K562 (cell line): ENCODE measurements around the gene SANBR. TPM values are rescaled to one million over a fixed set of nuclear protein-coding genes. Genes with fewer than 3 reads are reported as not detected.
A peak's percentile ranks its signal among the peaks of the same experiment; 100 is the strongest.

ENCODE experiments used
- ATAC-seq: fragments of 200-7000 bp; cut with Tn5 transposase; 3 replicates; pipeline ENCODE4 v1.9.1; 2020; ENCODE audit warnings: moderate library complexity
- Bru-seq: library from RNA; stranded (reverse); fragments of 400-500 nt; gene quantifications from one replicate; lab custom pipeline; 2021; lab: Mats Ljungman, UMichigan
- BruChase-seq, 2 experiments: library from RNA; stranded (reverse); fragments of 400-500 nt; gene quantifications; one replicate each; lab custom pipeline; 2021; lab: Mats Ljungman, UMichigan
- BruUV-seq: library from RNA; stranded (reverse); fragments of 400-500 nt; replicated peaks from 2 replicates; lab custom pipeline; 2021; lab: Mats Ljungman, UMichigan
- CTCF ChIA-PET: fragments of 300-600 bp; formaldehyde crosslinking; extraction: SDS; loops from one replicate; lab custom pipeline; 2021; ENCODE audit warnings: low intra/inter-chr PET ratio; lab: Yijun Ruan, JAX
- POLR2A ChIA-PET: fragments of 300-600, 350-650 bp; sonication (Branson Sonifier 250); formaldehyde crosslinking; extraction: SDS; loops from one replicate; lab custom pipeline; 2021; ENCODE audit warnings: antibody characterized with exemption, inconsistent platforms; lab: Yijun Ruan, JAX
- DNase-seq, 4 experiments: peaks; one replicate each; pipeline versions ENCODE4 v3.0.0 to v3.0.0-alpha.2; 2011 to 2018; ENCODE audit warnings: low spot score in 3 of 4, mixed read lengths in 3 of 4; ENCODE audit errors: extremely low read depth in 1 of 4
- FAIRE-seq: peaks from 2 replicates; lab custom pipeline; 2011; peaks lifted over from hg19 to GRCh38; lab: Jason Lieb, UNC
- H2AFZ ChIP-seq: 2 replicates; pipeline ENCODE4 v1.6.0; 2011; ENCODE audit warnings: low read depth, low read length, control low read depth, inconsistent platforms
- H3K27ac ChIP-seq: fragments of 200-600 bp; 3 replicates; pipeline ENCODE4 v1.8.0; 2011; ENCODE audit warnings: low read depth, mild to moderate bottlenecking, control low read depth, inconsistent platforms, low read length, moderate library complexity, mixed read lengths; ENCODE audit errors: extremely low read depth
- H3K27me3 ChIP-seq, 2 experiments: fragments of 300-600 bp in 1 of 2; 2 replicates in 1 of 2; 3 replicates in 1 of 2; pipeline versions ENCODE4 v1.6.0 to v1.8.0; 2011; ENCODE audit warnings: inconsistent platforms in 2 of 2, low read length in 2 of 2, mild to moderate bottlenecking in 1 of 2, mixed read lengths in 1 of 2, moderate library complexity in 1 of 2; ENCODE audit not compliant: control insufficient read depth in 2 of 2, insufficient read depth in 2 of 2
- H3K36me3 ChIP-seq: fragments of 300-600 bp; 3 replicates; pipeline ENCODE4 v1.8.0; 2011; ENCODE audit warnings: mild to moderate bottlenecking, low read length, inconsistent platforms; ENCODE audit not compliant: control insufficient read depth, insufficient read depth
- H3K4me1 ChIP-seq, 2 experiments: fragments of 200-600 bp in 1 of 2; replicated peaks in 1 of 2; 2 replicates in 1 of 2; 3 replicates in 1 of 2; pipeline versions ENCODE4 v1.5.1 to v1.8.0; 2011; ENCODE audit warnings: inconsistent platforms in 2 of 2, low read length in 2 of 2, mild to moderate bottlenecking in 1 of 2, mixed read lengths in 1 of 2, moderate library complexity in 1 of 2; ENCODE audit not compliant: control insufficient read depth in 2 of 2, insufficient read depth in 2 of 2
- H3K4me2 ChIP-seq: 2 replicates; pipeline ENCODE4 v1.6.1; 2011; ENCODE audit warnings: low read length, control low read depth, inconsistent platforms, mixed read lengths; ENCODE audit not compliant: insufficient read depth
- H3K4me3 ChIP-seq: fragments of 200-600 bp; sonication (generic), shearing (Covaris generic); 2 replicates; pipeline ENCODE4 v1.5.1; 2016; ENCODE audit warnings: control low read depth, inconsistent platforms
- H3K79me2 ChIP-seq: fragments of 200-600 bp; 3 replicates; pipeline ENCODE4 v1.8.0; 2011; ENCODE audit warnings: low read length, inconsistent platforms; ENCODE audit not compliant: control insufficient read depth, insufficient read depth
- H3K9ac ChIP-seq, 2 experiments: 2 replicates each; pipeline versions ENCODE4 v1.6.0 to v1.6.1; 2011; ENCODE audit warnings: low read depth in 2 of 2, low read length in 2 of 2, control low read depth in 1 of 2, inconsistent platforms in 1 of 2, mild to moderate bottlenecking in 1 of 2, mixed read lengths in 1 of 2; ENCODE audit not compliant: insufficient read depth in 1 of 2
- H3K9me1 ChIP-seq: one replicate; pipeline ENCODE4 v1.6.0; 2011; ENCODE audit warnings: inconsistent platforms, mild to moderate bottlenecking, low read length, moderate library complexity; ENCODE audit not compliant: control insufficient read depth, insufficient read depth
- H3K9me3 ChIP-seq: replicated peaks from 2 replicates; pipeline ENCODE4 v1.5.1; 2011; ENCODE audit warnings: low read depth, low read length, inconsistent platforms; ENCODE audit not compliant: control insufficient read depth, insufficient read depth
- H4K20me1 ChIP-seq: replicated peaks from 2 replicates; pipeline ENCODE4 v1.6.1; 2011; ENCODE audit warnings: low read length, inconsistent platforms, mixed read lengths; ENCODE audit not compliant: control insufficient read depth, insufficient read depth
- ATF1 ChIP-seq, 2 experiments: fragments of 450-650 bp in 1 of 2; IDR thresholded peaks; 2 replicates each; pipeline ENCODE4 v1.6.1; 2016; ENCODE audit warnings: missing compliant biosample characterization in 1 of 2, missing genetic modification characterization in 1 of 2
- CCAR2 ChIP-seq: fragments of 200-400 bp; formaldehyde crosslinking; IDR thresholded peaks from 2 replicates; pipeline ENCODE4 v1.6.1; 2017; ENCODE audit warnings: mild to moderate bottlenecking, low read depth, low read length
- CHD1 ChIP-seq: fragments of 200-600 bp; sonication (generic); IDR thresholded peaks from one replicate; pipeline ENCODE4 v1.6.1; 2012; ENCODE audit warnings: mild to moderate bottlenecking, moderate library complexity, low read length, inconsistent platforms
- ERF ChIP-seq: fragments of 450-650 bp; formaldehyde crosslinking; IDR thresholded peaks from 2 replicates; pipeline ENCODE4 v1.4.0; 2020; ENCODE audit warnings: mild to moderate bottlenecking, mixed read lengths
- HNRNPLL ChIP-seq: fragments of 200-400 bp; formaldehyde crosslinking; IDR thresholded peaks from 2 replicates; pipeline ENCODE4 v1.6.1; 2017; ENCODE audit warnings: low read length, low read depth, mild to moderate bottlenecking; ENCODE audit not compliant: poor library complexity, severe bottlenecking
- KAT8 ChIP-seq: fragments of 450-650 bp; IDR thresholded peaks from 2 replicates; pipeline ENCODE4 v1.6.1; 2016; ENCODE audit warnings: low read depth, mild to moderate bottlenecking
- LARP7 ChIP-seq: fragments of 450-650 bp; IDR thresholded peaks from 2 replicates; pipeline ENCODE4 v1.6.1; 2016
- LCOR ChIP-seq: sonication (generic); formaldehyde crosslinking; IDR thresholded peaks from 2 replicates; pipeline ENCODE4 v1.8.0; 2022; ENCODE audit warnings: mild to moderate bottlenecking, missing genetic modification reagents
- MEF2A ChIP-seq: IDR thresholded peaks from 2 replicates; pipeline ENCODE4 v1.6.1; 2011; ENCODE audit warnings: low read depth, mild to moderate bottlenecking, low read length, moderate library complexity; ENCODE audit not compliant: control insufficient read depth
- PPARD ChIP-seq: fragments of 250-450 bp; sonication (Bioruptor Pico); IDR thresholded peaks from 2 replicates; pipeline ENCODE4 v1.8.0; 2022; ENCODE audit warnings: inconsistent platforms, mild to moderate bottlenecking, moderate library complexity
- RBM14 ChIP-seq: fragments of 200-400 bp; formaldehyde crosslinking; IDR thresholded peaks from 2 replicates; pipeline ENCODE4 v1.6.1; 2018; ENCODE audit warnings: low read depth, mild to moderate bottlenecking, low read length, moderate library complexity, borderline replicate concordance; ENCODE audit not compliant: insufficient read depth
- RFX1 ChIP-seq: fragments of 450-650 bp; IDR thresholded peaks from 2 replicates; pipeline ENCODE4 v1.6.1; 2016; ENCODE audit warnings: mild to moderate bottlenecking, moderate library complexity
- RFX7 ChIP-seq: fragments of 250-450 bp; sonication (Bioruptor Pico); IDR thresholded peaks from 2 replicates; pipeline ENCODE4 v1.5.1; 2021; ENCODE audit warnings: mild to moderate bottlenecking
- SMAD4 ChIP-seq: fragments of 250-450 bp; sonication (Bioruptor Pico); conservative IDR thresholded peaks from 2 replicates; pipeline ENCODE4 v1.8.0; 2021; ENCODE audit warnings: inconsistent platforms, mild to moderate bottlenecking, moderate library complexity
- TBP ChIP-seq: optimal IDR thresholded peaks from 2 replicates; pipeline ENCODE3; 2011; ENCODE audit warnings: low read depth, low read length, improper control_type of control experiment
- ZNF143 ChIP-seq: sonication (generic); formaldehyde crosslinking; IDR thresholded peaks from 2 replicates; pipeline ENCODE4 v1.9.0; 2022; ENCODE audit warnings: mild to moderate bottlenecking, missing genetic modification reagents
- ZNF79 ChIP-seq: fragments of 250-450 bp; sonication (Bioruptor Pico); IDR thresholded peaks from 2 replicates; pipeline ENCODE4 v1.4.0; 2020; ENCODE audit warnings: low read depth, mild to moderate bottlenecking, moderate library complexity
- ZZZ3 ChIP-seq: fragments of 450-650 bp; IDR thresholded peaks from 2 replicates; pipeline ENCODE4 v1.6.1; 2016; ENCODE audit warnings: antibody characterized with exemption, mild to moderate bottlenecking, moderate library complexity
- WGBS: fragments of 100-300 bp; shearing (Covaris generic); methylation state at CpG from one replicate; pipeline ENCODE4 v1.1.6; 2016; ENCODE audit warnings: low coverage, mixed read lengths; ENCODE audit not compliant: insufficient coverage; ENCODE audit errors: missing lambda C conversion rate; 5-methylcytosine and 5-hydroxymethylcytosine counted together
- in situ Hi-C: fragments of 300-500 bp; cut with MboI; formaldehyde crosslinking; loops from 4 replicates; pipeline ENCODE4 v1.15.0; 2018; ENCODE audit warnings: inconsistent platforms, mixed read lengths
- intact Hi-C: fragments of 100-400 bp; cut with micrococcal nuclease; formaldehyde crosslinking; loops from 2 replicates; pipeline ENCODE4 v1.14.2; 2022
- long read RNA-seq, 3 experiments: library from polyadenylated mRNA in 2 of 3; library from RNA in 1 of 3; unstranded in 2 of 3; stranded (forward) in 1 of 3; transcript quantifications; one replicate each; pipeline ENCODE4 v2.0.0, GENCODE V29; 2019 to 2022
- polyA minus RNA-seq, 3 experiments: library from RNA; depleted of rRNA, polyadenylated mRNA; stranded (reverse); fragments of >200 nt; gene quantifications; 2 replicates each; pipeline ENCODE4 v1.2.3, GENCODE V29; 2011
- polyA plus RNA-seq, 8 experiments: library from polyadenylated mRNA; depleted of rRNA in 4 of 8; stranded (reverse) in 5 of 8; unstranded in 3 of 8; fragments of >200 nt; fragmentation: Nextera tagmentation in 2 of 8; fragmentation: Illumina TruSeq in 1 of 8; extraction: Ambion mirVana in 2 of 8; extraction: Trizol in 1 of 8; gene quantifications; 2 replicates each; pipeline versions ENCODE4 v1.2.1 to v1.2.3, GENCODE V29; 2011 to 2014; ENCODE audit warnings: inconsistent platforms in 1 of 8, missing spikeins in 1 of 8
- total RNA-seq, 7 experiments: library from RNA; depleted of rRNA in 6 of 7; stranded (reverse); fragments of >200 nt in 6 of 7; fragmentation: Illumina TruSeq in 2 of 7; extraction: Trizol in 2 of 7; gene quantifications; 2 replicates each; pipeline versions ENCODE4 v1.2.1 to v1.2.3, GENCODE V29; 2011 to 2021; ENCODE audit warnings: low replicate concordance in 1 of 7

SANBR gene
- total RNA-seq (2011; cell fraction: chromatin; rRNA removed; ENCODE audit: low replicate concordance) = 8.5 and 17.5 TPM in 2 replicates
- total RNA-seq (2011; cell fraction: nucleolus; rRNA removed) = 5.8 TPM in 2 replicates
- total RNA-seq (2011; cell fraction: nucleoplasm; rRNA removed) = 6.5 and 13.1 TPM in 2 replicates
- total RNA-seq (2014; rRNA removed) = 4.1 and 5.7 TPM in 2 replicates
- 6.7 and 7.4 TPM in 2 replicates for total RNA-seq (2014; rRNA removed; fragmentation: Illumina TruSeq; extraction: Trizol)
- total RNA-seq (2015; rRNA removed; fragmentation: Illumina TruSeq; extraction: Trizol) = 5.4 and 7.7 TPM in 2 replicates
- 4.9 and 6.2 TPM in 2 replicates for total RNA-seq (2021)
- polyA plus RNA-seq (2011; rRNA removed) = 6.6 and 6.9 TPM in 2 replicates
- 2.0 and 3.8 TPM in 2 replicates for polyA plus RNA-seq (2011; cell fraction: cytosol; rRNA removed)
- polyA plus RNA-seq (2011; cell fraction: nucleus; rRNA removed) = 4.1 and 4.5 TPM in 2 replicates
- 4.6 and 6.6 TPM in 2 replicates for polyA plus RNA-seq (2012)
- polyA plus RNA-seq (2014; fragmentation: Illumina TruSeq; extraction: Trizol) = 5.1 and 6.3 TPM in 2 replicates
- 1 to 10 TPM; 1.5 to 3.1 TPM for polyA plus RNA-seq (2014; fragmentation: Nextera tagmentation; extraction: Ambion mirVana)
- 4.5 and 5.3 TPM in 2 replicates for polyA plus RNA-seq (2014; rRNA removed)
- 6.7 and 7.2 TPM in 2 replicates for polyA minus RNA-seq (2011; rRNA and poly(A)+ RNA removed)
- 3.7 and 4.2 TPM in 2 replicates for polyA minus RNA-seq (2011; cell fraction: cytosol; rRNA and poly(A)+ RNA removed)
- polyA minus RNA-seq (2011; cell fraction: nucleus; rRNA and poly(A)+ RNA removed) = 3.8 and 6.1 TPM in 2 replicates
- percentile 53 among the genes with signal in this experiment for Bru-seq, nascent RNA
- BruChase-seq, experiment 1, labeled RNA remaining after a 2-hour chase = percentile 58 among the genes with signal in this experiment
- percentile 56 among the genes with signal in this experiment for BruChase-seq, experiment 2, labeled RNA remaining after a 6-hour chase
- long read RNA-seq, experiment 1, full-length matches to known transcripts = 5 of 31 reads
- long read RNA-seq, experiment 1, partial matches to known transcripts = 16 of 31 reads
- long read RNA-seq, experiment 1, other reads (novel, unspliced or antisense) = 10 of 31 reads
- long read RNA-seq, experiment 2, partial matches to known transcripts = 3 of 9 reads
- long read RNA-seq, experiment 2, other reads (novel, unspliced or antisense) = 6 of 9 reads
- long read RNA-seq, experiment 3, partial matches to known transcripts = 2 of 4 reads
- long read RNA-seq, experiment 3, other reads (novel, unspliced or antisense) = 2 of 4 reads

DNA sequence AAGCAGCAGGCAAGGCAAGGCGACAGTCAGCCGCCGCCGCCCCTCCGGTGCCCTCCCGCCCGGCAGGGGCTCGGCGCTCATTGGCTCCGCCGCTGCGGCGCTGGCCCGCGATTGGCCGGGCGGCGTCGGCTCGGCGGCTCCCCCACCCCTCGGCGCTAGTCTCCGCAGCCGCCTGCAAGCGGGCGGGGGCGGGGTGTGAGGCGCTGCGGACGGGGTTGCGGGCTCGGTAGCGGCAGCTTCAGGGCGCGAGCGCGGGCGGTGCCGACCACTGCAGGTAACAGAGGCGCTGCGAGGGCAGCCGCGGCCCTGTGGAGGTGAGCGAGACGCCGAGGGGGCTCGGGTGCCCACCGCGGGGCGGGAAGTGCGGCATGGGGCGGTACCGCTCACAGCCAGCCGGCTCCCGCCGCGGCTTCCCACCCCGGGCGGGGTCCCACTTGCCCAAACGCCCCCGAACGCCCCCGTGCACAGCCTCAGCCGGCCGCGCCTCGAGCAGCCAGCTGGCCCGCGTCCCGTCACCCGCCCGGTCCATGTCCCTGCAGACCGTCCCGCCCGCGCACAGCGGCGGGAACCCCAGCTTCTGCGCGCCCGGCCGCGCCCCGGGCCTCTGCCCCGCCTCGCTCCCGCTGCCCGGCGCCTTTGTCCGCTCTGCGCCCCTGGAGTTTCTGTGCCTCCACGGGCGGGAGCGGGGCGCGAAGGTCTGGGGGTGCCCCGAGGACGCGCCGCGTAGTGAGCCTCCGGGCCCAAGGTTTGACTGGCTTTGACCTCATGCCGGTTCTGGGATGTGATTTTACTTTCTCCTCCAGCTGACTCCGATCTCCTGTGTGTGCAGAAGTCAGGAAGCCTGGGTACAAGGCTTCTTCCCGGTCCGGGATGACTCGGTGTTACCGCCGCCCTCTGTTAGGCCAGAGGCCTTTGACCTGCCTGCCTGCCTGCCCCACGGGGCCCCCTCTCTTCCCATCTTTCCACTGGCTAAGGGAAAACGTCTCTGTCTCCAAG, at the start of gene SANBR:
Gene SANBR (plus strand): TSS at position 158 of the 996 bp plus-strand sequence. CDS start 4,480 bp downstream, outside the sequence.
- DNase-seq (peak; percentile 90 to 97 (median 96)), ATAC-seq (peak; percentile 99), FAIRE-seq (peak; percentile 70)
- peak within 1 kb of the TSS; percentile 60 to 95 for H3K9ac ChIP-seq
- no peaks in the 10 kb centered on the region for H4K20me1 ChIP-seq
- peaks cover 3 to 15% of the 10 kb centered on the region in 2 experiments; a peak in 3 of 5 replicates for H3K4me1 ChIP-seq
- H2AFZ ChIP-seq = peak within 1 kb of the TSS; percentile 96
- in situ Hi-C loops = no loop called here
- no peaks in the 10 kb centered on the region for H3K9me1 ChIP-seq
- H3K27me3 ChIP-seq = no peaks in the 10 kb centered on the region
- ChIA-PET POLR2A (interaction anchor here (0.6 to 1.1 kb wide), 5 partner anchors 15 to 389 kb away, joined by 3 read pairs; no protein-coding TSS in a partner anchor), CTCF (no interaction called here)
- H3K9me3 ChIP-seq = no peaks in the 10 kb centered on the region
- H3K4me3 ChIP-seq = peak within 1 kb of the TSS; percentile 75
- H3K27ac ChIP-seq = peak within 1 kb of the TSS; percentile 64
- peaks cover 6% of the 10 kb centered on the region; the same call in 2 of the 3 replicates for H3K36me3 ChIP-seq
- BruUV-seq = no TSS peak
- 2% methylated on average over 73 of the region's 112 CpGs for WGBS
- H3K79me2 ChIP-seq = peaks cover 4% of the 10 kb centered on the region; the same call in 2 of the 3 replicates
- H3K4me2 ChIP-seq = peak within 1 kb of the TSS; percentile 92
- intact Hi-C loops = loop anchor here (1.0 kb wide), 1 partner anchor 49 kb away; the partner anchor contains the start of gene PEX13
- TF ChIP-seq RFX7 (CRISPR knock-in tag) = no peak
- no peak for TF ChIP-seq LCOR (CRISPR knock-in tag)
- no peak for TF ChIP-seq CCAR2
- TF ChIP-seq ATF1 (CRISPR knock-in tag; IDR thresholded peaks at IDR 0.05) = no peak
- peak; percentile 49; the same call in 1 of the 2 replicates for TF ChIP-seq ATF1 (tag; IDR thresholded peaks at IDR 0.05)
- TF ChIP-seq MEF2A = no peak
- no peak for TF ChIP-seq HNRNPLL
- no peak for TF ChIP-seq ZNF79
- TF ChIP-seq RBM14 = no peak
- no peak for TF ChIP-seq LARP7
- no peak for TF ChIP-seq CHD1
- no peak for TF ChIP-seq PPARD (CRISPR knock-in tag)
- TF ChIP-seq ZNF143 = no peak
- 0 out of 2 replicates have a peak, but pooled peaks have one; percentile 40 for TF ChIP-seq ERF (CRISPR knock-in tag)
- no peak for TF ChIP-seq RFX1
- no peak for TF ChIP-seq KAT8
- TF ChIP-seq ZZZ3 = no peak
- peak; percentile 49 for TF ChIP-seq TBP
- TF ChIP-seq SMAD4 (CRISPR knock-in tag) = peak; percentile 47
